GF-D8 (cell line): ENCODE measurements around the gene PYDC1.
"Not testable (repeated sequence)": the region's sequence is repeated elsewhere in the genome, so short reads cannot be mapped to it uniquely, and the experiment has no call there.

Experiments
- DNase-seq: peaks from one replicate; lab custom pipeline; 2025; lab: John Stamatoyannopoulos, UW

The PYDC1 gene

GRCh38 chr16:31179219-31179746 lies 37.7 kb downstream of the PYDC1 start:
- DNase-seq = no peak

DNA sequence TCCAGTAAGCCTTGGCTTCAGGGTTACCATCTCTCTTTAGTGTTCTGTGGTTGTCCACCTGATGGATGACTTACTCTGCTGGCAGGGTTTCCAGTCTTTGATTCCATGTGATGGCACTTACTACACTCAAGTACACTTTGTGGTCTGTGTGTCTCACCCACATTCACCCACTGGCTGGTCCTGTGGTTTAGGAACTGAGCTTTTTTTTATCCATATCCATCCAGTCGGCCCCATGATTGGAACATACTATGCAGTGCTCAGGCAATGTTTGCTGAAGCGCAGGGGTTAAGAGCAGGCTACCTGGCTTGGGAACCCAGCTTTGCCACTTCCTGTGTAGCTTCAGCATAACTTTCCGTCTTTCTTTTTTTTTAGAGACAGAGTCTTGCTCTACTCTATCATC lies 39.8 kb downstream of the PYDC1 start:
- DNase-seq = peak; percentile 31

GRCh38 chr16:31170048-31170447 lies 46.9 kb downstream of the PYDC1 start:
- DNase-seq = not testable (repeated sequence)

DNA sequence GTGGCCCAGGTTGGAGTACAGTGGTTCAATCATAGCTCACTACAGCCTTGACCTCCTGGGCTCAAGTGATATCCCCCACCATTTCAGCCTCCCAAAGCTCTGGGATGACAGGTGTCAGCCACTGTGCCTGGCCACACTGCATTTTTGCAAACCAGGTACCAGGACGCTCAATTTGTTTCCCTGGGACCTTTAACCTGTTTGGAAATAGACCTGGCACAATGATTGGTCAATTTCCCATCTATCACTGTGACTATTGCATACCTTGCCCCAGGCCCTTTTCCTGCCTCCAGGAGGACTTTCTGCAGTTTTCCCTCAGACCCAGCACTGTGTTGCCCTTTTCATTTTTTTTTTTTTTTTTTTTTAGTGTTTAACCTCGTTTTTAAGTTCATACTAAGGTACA lies 48.1 kb downstream of the PYDC1 start:
- DNase-seq = no peak

- DNase-seq = no peak
Observed at GRCh38 chr16:31167315-31167714, 49.6 kb downstream of the PYDC1 start.
